ENCODE measurements around the gene UPK3BL2.
"Not testable (repeated sequence)": the region's sequence is repeated elsewhere in the genome, so short reads cannot be mapped to it uniquely, and the experiment has no call there.

The UPK3BL2 gene

GRCh38 chr7:102543596-102543995 lies at the start of gene UPK3BL2:
Gene UPK3BL2, minus strand, starts transcription at chr7:102543696. Its CDS starts 60 bp downstream, at chr7:102543636.
- H3K4me3 ChIP-seq (replicated peaks in 1 of 2; ENCODE audit: low read depth in 2 of 2, low read length in 2 of 2); DNase-seq (ENCODE audit: low read depth in 2 of 2): not testable (repeated sequence)

GRCh38 chr7:102592477-102593019 lies 49.1 kb upstream of the UPK3BL2 start:
- not testable (repeated sequence) for H3K4me3 ChIP-seq (replicated peaks in 1 of 2; ENCODE audit: low read depth in 2 of 2, low read length in 2 of 2); DNase-seq (ENCODE audit: low read depth in 2 of 2)

GRCh38 chr7:102589857-102590256 lies 46.4 kb upstream of the UPK3BL2 start:
- DNase-seq (ENCODE audit: low read depth in 2 of 2); H3K4me3 ChIP-seq (replicated peaks in 1 of 2; ENCODE audit: low read depth in 2 of 2, low read length in 2 of 2): not testable (repeated sequence)

- H3K4me3 ChIP-seq (replicated peaks in 1 of 2; ENCODE audit: low read depth in 2 of 2, low read length in 2 of 2); DNase-seq (ENCODE audit: low read depth in 2 of 2): not testable (repeated sequence)
Measured at GRCh38 chr7:102583495-102583894, 40.0 kb upstream of the UPK3BL2 start.

- H3K4me3 ChIP-seq (replicated peaks in 1 of 2; ENCODE audit: low read depth in 2 of 2, low read length in 2 of 2); DNase-seq (ENCODE audit: low read depth in 2 of 2): not testable (repeated sequence)
Measured at GRCh38 chr7:102581722-102582121, 38.2 kb upstream of the UPK3BL2 start.

- H3K4me3 ChIP-seq (replicated peaks in 1 of 2; ENCODE audit: low read depth in 2 of 2, low read length in 2 of 2); DNase-seq (ENCODE audit: low read depth in 2 of 2): not testable (repeated sequence)
Measured at GRCh38 chr7:102578486-102578885, 35.0 kb upstream of the UPK3BL2 start.

GRCh38 chr7:102577315-102578240 lies 34.1 kb upstream of the UPK3BL2 start:
- not testable (repeated sequence) for H3K4me3 ChIP-seq (replicated peaks in 1 of 2; ENCODE audit: low read depth in 2 of 2, low read length in 2 of 2); DNase-seq (ENCODE audit: low read depth in 2 of 2)

GRCh38 chr7:102576363-102576762 lies 32.9 kb upstream of the UPK3BL2 start:
- DNase-seq (ENCODE audit: low read depth in 2 of 2); H3K4me3 ChIP-seq (replicated peaks in 1 of 2; ENCODE audit: low read depth in 2 of 2, low read length in 2 of 2): not testable (repeated sequence)

- not testable (repeated sequence) for H3K4me3 ChIP-seq (replicated peaks in 1 of 2; ENCODE audit: low read depth in 2 of 2, low read length in 2 of 2); DNase-seq (ENCODE audit: low read depth in 2 of 2)
Measured at GRCh38 chr7:102574607-102575006, 31.1 kb upstream of the UPK3BL2 start.

GRCh38 chr7:102572261-102573239 lies 29.1 kb upstream of the UPK3BL2 start, which contains the start of gene POLR2J3:
Gene POLR2J3, minus strand, starts transcription at chr7:102572583. Its CDS starts 62 bp downstream, at chr7:102572521.
- peak within 1 kb of the TSS; percentile 56 for H3K4me3 ChIP-seq (replicated peaks in 1 of 2; ENCODE audit: low read depth in 2 of 2, low read length in 2 of 2)
- peak; percentile 44 for TF ChIP-seq CTCF (IDR thresholded peaks at IDR 0.05; ENCODE audit: low read depth, low read length)
- DNase-seq (ENCODE audit: low read depth in 2 of 2), result peak; percentile 87 to 90

- not testable (repeated sequence) for DNase-seq (ENCODE audit: low read depth in 2 of 2); H3K4me3 ChIP-seq (replicated peaks in 1 of 2; ENCODE audit: low read depth in 2 of 2, low read length in 2 of 2)
Measured at GRCh38 chr7:102568620-102569019, 25.1 kb upstream of the UPK3BL2 start.

- DNase-seq (ENCODE audit: low read depth in 2 of 2); H3K4me3 ChIP-seq (replicated peaks in 1 of 2; ENCODE audit: low read depth in 2 of 2, low read length in 2 of 2): not testable (repeated sequence)
Measured at GRCh38 chr7:102550808-102551422, 7.4 kb upstream of the UPK3BL2 start, which contains the start of gene SPDYE2. Gene SPDYE2, plus strand, starts transcription at chr7:102551226. Its CDS starts 2,030 bp downstream, at chr7:102553256.

- not testable (repeated sequence) for DNase-seq (ENCODE audit: low read depth in 2 of 2); H3K4me3 ChIP-seq (replicated peaks in 1 of 2; ENCODE audit: low read depth in 2 of 2, low read length in 2 of 2)
Measured at GRCh38 chr7:102546353-102546752, 2.9 kb upstream of the UPK3BL2 start.

- H3K4me3 ChIP-seq (replicated peaks in 1 of 2; ENCODE audit: low read depth in 2 of 2, low read length in 2 of 2); DNase-seq (ENCODE audit: low read depth in 2 of 2): not testable (repeated sequence)
Measured at GRCh38 chr7:102545288-102545687, 1.8 kb upstream of the UPK3BL2 start.

- not testable (repeated sequence) for DNase-seq (ENCODE audit: low read depth in 2 of 2)
Measured at GRCh38 chr7:102544372-102544771, 876 bp upstream of the UPK3BL2 start.

GRCh38 chr7:102542771-102543170 lies 725 bp downstream of the UPK3BL2 start:
- DNase-seq (ENCODE audit: low read depth in 2 of 2); H3K4me3 ChIP-seq (replicated peaks in 1 of 2; ENCODE audit: low read depth in 2 of 2, low read length in 2 of 2): not testable (repeated sequence)

More at GRCh38 chr7:102544372-102544771, 876 bp upstream of the UPK3BL2 start:
- not testable (repeated sequence) for H3K4me3 ChIP-seq (replicated peaks in 1 of 2; ENCODE audit: low read depth in 2 of 2, low read length in 2 of 2)
